MV-4-11 (cell line): ENCODE results near the gene MISP3.

Source experiments
- DNase-seq: peaks from one replicate; lab custom pipeline; 2025; lab: John Stamatoyannopoulos, UW

The MISP3 gene

DNA sequence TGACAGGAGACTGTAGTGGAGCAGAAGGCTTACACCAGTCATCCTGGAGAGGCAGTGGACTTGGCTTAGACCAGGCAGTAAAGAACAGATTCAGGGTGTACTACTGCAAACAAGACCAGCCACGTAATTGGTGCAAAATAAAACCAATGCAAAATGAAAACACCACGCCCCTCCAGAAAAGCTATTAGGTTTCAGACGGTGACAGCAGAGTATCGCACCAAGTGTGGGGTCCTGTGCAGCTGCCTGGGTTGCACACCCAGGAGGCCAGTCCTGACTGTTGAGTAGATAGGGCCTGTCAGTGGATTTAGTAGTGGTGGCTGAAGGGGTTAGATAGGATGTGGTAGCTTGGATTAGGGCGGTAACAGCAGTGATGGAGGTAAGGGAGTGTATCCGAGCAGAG, 50.3 kb downstream of the MISP3 start:
- no peak for DNase-seq
